GM19240 (cell line): ENCODE data around the gene WFDC2.
"Not testable (repeated sequence)": the region's sequence is repeated elsewhere in the genome, so short reads cannot be mapped to it uniquely, and the experiment has no call there.

Experiments
- DNase-seq: peaks from one replicate; pipeline ENCODE4 v3.0.0; 2011; ENCODE audit warnings: low spot score; ENCODE audit not compliant: insufficient read length

WFDC2 gene

GRCh38 chr20:45452238-45452637, 17.3 kb upstream of the WFDC2 start:
- no peak for DNase-seq

DNA sequence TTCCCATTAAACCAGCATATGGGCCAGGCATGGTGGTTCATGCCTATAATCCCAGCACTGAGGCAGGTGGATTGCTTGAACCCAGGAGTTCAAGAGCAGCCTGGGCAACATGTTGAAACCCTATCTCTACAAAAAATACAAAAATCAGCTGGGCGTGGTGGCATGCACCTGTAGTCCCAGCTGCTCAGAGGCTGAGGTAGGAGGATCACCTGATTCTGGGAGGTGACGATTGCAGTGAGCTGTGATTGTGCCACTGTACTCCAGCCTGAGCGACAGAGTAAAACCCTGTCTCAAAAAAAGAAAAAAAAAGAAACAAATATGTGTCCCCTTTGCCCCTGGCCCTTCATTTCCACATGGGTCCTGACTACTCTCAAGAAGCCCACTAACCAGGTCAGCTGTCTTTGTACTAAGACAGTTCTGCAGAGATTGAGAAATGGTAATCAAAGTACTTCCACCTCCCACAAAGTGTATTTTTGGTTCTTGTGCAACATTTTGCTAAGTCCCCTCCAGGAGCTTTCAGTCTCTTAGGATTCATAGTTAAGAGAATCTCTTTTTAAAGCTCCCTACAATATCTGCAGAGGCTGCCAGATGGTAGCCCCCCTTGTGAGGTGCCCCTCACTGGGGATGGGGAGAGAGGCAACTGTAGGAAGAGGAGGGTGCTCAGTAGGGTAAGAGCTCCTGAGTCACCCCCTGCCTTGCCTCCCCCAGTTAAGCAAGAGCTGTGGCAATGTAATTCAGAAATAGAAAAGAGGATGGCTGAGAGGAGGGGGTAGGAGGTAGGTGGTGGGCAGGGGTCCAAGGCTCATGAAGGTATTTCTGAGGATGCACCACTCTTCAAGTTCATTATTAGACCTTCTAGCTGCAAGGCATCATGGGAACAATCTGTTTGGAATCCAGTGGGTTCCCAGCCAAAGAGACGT, 16.5 kb upstream of the WFDC2 start:
- DNase-seq = no peak

- no peak for DNase-seq
These were observed 12.9 kb upstream of the WFDC2 start for GRCh38 chr20:45456632-45457031.

DNA sequence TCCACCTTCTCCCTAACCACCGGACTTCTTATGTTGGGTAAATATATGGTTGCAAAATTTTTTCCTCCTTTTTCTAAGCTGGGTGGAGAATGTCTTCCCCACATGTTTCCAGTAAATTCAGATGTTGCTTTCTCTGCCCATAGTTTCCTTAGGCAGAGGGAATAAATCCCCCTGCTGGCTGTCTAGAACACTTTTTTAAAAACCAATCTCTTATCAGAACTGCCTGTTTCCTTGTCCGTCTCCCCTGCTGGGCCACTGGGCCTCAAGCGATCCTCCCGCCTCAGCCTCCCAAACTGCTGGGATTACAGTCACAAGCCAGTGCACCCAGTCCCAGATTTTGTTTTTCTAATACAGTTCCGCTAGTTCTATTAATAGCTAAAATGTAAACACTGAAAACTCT, 9.9 kb upstream of the WFDC2 start:
- DNase-seq = no peak

- DNase-seq = no peak
These were observed 8.3 kb upstream of the WFDC2 start for GRCh38 chr20:45461225-45461624.

DNA sequence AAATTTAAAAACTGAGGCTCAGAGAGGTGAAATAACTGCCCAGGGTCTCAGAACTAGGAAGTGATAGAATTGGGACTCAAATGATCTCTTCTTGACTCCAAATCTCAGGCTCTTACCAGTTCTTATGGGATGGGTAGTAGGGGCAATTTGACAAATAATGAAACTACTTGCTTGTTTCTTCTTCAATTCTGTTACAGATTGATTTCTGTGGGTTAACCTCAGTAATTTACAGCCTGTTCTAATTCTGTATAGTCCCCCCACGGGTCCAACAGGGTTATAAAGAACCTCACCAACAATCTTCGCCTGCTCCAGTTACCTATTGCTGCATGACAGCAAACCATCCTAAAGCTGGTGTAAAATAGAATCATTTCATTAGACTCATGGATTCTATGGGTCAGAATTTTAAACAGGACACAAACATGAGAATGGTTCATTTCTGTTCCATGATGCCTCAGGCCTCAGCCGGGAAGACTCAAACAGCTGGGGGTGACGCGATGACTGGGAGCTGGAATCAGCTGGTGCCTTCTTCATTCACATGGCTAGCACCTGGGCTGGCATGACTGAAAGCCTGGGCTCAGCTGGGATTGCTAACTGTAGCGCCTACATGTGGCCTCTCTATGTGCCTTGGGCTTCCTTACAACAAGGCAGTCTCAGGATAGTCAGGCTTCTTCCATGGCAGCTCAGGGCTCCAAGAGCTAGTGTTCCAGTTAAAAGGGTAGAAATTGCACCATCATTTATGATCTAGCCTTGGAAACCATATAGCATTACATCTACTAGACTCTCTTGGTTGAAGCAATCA, 6.6 kb upstream of the WFDC2 start:
- no peak for DNase-seq

DNA sequence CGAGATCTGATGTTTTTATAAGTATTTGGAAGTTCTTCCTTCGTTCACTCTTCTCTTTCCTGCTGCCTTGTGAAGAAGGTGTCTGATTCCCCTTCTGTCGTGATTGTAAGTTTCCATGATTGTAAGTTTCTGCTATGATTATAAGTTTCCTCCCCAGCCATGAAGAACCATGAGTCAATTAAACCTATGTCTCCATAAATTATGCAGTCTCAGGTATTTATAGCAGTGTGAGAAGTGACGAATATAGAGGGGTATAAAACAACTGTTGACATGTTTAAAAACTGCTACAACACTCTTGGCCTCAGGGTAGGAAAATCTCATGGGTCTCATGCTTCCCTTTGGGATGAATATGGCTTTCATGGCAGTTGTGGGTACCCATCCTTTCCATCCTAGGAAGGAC, 5.8 kb upstream of the WFDC2 start:
- DNase-seq = no peak

GRCh38 chr20:45465491-45466266, 3.9 kb upstream of the WFDC2 start:
- DNase-seq = no peak

DNA sequence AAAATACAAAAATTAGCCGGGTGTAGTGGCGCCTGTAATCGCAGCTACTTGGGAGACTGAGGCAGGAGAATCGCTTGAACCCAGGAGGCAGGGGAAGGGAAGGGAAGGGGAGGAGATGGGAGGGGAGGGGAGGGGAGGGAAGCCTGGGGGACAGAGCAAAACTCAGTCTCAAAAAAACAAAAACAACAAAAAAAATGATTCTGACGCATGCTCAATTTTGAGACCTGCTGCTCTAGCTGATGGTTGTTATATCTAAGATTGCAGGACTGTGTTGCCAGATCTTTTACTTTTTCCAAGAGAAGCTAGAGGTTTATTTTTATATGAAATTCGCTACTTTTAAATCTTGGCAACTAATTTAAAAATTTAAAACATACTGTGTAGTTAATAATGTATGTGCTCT, 2.4 kb upstream of the WFDC2 start:
- no peak for DNase-seq

DNA sequence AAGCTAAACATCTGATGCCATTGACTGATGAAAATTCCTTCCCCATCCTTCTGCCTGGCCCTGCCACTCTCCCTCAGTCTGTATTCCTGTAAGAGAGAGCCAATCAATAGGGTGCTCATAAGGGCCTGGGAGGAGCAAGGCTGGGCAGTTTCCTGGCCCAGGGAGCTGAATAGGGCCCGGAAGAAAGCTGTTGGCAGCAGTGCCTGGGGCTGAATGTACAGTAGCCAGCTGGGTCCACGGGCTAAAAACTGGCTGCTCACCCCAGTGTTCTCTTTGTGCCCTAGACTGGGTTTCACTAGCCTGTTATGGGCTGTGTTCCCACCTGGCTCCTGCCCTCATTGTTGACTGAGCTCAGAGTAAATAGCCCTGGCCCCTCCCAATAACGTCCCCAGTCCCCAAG, 1.7 kb upstream of the WFDC2 start:
- DNase-seq = no peak

DNA sequence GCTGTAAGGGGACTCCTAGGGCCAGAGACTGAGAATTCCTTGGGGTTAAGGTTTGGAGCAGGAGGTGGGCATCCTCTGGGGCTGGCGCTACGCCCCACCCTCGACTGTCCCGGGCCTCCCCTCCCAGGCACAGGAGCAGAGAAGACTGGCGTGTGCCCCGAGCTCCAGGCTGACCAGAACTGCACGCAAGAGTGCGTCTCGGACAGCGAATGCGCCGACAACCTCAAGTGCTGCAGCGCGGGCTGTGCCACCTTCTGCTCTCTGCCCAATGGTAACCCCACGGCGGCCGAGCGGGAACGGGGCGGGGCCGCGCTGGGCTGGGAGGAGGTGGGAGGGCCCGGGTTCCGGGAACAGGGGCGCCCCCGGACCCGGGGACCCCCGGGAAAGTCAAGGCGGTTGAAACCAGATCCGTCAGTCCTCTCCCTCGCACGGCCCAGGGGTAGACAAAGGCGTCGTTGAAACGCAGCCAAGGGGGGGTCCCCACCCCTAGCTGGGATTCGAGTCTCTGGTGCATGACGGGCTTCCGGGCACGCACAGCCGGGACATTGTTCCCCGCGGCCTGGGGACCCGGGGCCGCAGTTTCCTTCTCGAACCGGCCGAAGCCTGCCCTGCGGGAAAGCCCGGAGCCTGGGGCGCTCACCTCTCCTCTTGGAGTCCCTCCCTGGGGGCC, 844 bp downstream of the WFDC2 start:
- DNase-seq = no peak

- DNase-seq = no peak
These were observed 1.4 kb downstream of the WFDC2 start for GRCh38 chr20:45470937-45471336.

DNA sequence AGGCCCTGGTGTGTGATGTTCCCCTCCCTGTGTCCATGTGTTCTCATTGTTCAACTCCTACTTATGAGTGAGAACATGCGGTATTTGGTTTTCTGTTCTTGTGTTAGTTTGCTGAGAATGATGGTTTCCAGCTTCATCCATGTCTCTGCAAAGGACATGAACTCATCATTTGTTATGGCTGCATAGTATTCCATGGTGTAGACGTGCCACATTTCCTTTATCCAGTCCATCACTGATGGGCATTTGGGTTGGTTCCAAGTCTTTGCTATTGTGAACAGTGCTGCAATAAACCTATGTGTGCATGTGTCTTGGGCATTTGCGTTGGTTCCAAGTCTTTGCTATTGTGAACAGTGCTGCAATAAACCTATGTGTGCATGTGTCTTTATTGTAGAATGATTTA, 2.7 kb downstream of the WFDC2 start:
- DNase-seq = not testable (repeated sequence)

DNA sequence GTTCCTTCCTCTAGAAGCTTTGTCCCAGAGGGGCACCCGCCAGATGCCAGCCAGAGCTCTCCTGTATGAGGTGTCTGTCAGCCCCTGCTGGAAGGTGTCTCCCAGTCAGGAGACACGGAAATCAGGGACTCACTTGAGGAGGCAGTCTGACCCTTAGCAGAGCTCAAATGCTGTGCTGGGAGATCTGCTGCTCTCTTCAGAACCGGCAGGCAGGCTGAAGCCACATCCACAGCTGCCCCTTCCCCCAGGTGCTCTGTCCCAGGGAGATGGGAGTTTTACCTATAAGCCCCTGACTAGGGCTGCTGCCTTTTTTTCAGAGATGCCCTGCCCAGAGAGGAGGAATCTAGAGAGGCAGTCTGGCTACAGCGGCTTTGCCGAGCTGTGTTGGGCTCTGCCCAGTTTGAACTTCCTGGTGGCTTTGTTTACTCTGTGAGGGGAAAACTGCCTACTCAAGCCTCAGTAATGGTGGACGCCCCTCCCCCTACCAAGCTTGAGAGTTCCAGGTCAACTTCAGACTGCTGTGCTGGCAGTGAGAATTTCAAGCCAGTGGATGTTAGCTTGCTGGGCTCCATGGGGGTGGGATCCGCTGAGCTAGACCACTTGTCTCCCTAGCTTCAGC, 8.1 kb downstream of the WFDC2 start:
- not testable (repeated sequence) for DNase-seq

GRCh38 chr20:45479822-45480221, 10.3 kb downstream of the WFDC2 start:
- no peak for DNase-seq

DNA sequence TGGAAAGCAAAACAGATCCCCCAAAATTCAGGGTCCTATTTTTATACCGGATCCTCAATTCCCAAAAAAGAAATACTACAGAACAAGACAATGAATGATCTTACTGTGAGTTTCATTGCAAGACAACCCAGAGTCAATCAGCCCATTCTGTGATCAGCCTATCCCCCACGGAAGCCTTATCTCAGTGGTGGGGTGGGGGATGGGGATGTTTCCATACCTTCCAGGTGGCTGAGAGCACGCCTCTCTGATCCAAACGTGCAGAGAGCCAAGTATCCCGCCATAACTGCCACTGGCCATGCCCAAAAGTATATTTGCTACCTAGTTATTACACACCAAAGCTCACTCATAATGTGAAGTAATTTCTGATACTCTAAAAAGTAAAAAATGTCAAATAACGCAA, 15.1 kb downstream of the WFDC2 start:
- DNase-seq = no peak

- no peak for DNase-seq
These were observed 15.8 kb downstream of the WFDC2 start for GRCh38 chr20:45485388-45485787.

GRCh38 chr20:45487231-45487635, 17.7 kb downstream of the WFDC2 start:
- DNase-seq = no peak

GRCh38 chr20:45489083-45489531, 19.6 kb downstream of the WFDC2 start:
- DNase-seq = no peak

DNA sequence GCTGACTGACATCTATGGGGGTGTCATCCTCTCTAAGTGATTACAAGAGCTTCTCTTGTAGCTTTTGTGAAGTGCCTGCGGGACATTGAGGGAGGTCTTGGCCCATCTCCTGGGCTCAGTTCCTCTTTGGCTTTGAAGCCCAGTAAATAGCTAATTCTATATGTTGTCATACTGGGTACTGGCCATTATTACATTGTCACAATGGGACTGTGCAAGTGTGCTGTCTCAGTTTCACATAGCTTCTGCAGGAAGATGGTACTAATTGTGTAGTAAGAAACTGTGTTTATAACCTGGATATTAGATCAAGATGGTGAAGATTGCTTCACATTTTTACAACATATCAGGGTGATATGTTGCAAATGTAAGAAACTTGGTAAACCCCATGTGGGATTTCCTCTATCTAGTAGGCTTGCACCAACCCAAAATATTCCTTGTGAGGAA, 26.0 kb downstream of the WFDC2 start:
- DNase-seq = no peak

DNA sequence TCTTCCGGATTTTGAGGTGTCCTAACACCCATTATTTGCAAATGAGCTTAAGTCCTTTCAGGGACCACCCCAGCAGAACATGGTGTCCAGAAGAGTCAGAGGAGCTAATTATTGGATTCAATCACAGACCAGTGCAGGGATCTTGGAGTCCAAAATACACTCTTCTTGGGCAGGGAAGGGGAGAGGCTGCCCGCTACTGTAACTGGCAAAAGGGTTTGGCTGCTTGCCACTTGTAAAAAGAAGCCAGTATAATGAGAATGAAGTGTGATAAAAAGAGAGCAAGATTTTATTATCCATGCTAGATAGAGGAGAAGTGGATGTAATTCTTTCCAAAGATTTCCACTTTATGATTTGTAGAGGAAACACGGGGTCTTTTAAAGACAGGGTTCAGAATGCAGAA, 26.6 kb downstream of the WFDC2 start:
- no peak for DNase-seq
